ENCODE results near the gene OSBPL10.

OSBPL10 gene

DNA sequence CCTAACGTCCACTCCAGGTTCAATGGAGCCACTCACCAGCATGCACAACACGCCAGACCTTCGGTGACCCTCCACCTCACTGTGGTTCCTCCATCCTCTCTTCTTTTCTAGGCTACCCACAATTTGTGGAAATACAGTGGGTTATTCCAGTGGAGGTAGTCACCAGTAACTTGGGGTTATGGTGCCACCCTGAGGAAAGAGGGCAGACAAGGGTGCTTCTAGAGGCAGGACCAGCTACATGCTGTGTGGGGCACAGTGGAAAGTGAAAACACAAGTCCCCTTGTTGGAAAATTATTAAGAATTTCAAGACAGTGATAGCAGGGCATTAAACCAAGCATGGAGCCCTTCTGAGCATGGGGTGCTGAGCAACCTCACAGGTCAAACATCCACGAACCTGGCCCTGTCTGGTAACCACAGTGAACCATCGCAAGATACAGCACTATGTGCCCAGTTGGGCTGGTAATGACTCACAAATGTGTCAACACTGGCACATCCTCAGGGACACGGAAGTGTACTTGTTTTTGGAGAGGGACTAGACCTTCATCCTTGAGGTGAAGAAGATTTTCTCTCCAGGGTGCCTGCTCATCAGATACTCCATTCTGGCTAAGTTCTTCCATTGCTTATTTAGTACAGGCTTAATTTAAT is 281.6 kb downstream of the OSBPL10 start:
- no peak overlapping the region for H3K4me3 Mint-ChIP-seq
- H3K27ac Mint-ChIP-seq, result no peak overlapping the region
- peaks cover 3% of the 10 kb centered on the region for H3K9me3 Mint-ChIP-seq
- no peak for DNase-seq
- H3K36me3 Mint-ChIP-seq (ENCODE audit: low read depth), result peaks cover 29% of the 10 kb centered on the region
- H3K27me3 Mint-ChIP-seq (ENCODE audit: low read depth, poor library complexity), result peaks cover 5% of the 10 kb centered on the region
- H3K4me1 Mint-ChIP-seq, result peaks cover 14% of the 10 kb centered on the region
- TF ChIP-seq, protein P1, sequence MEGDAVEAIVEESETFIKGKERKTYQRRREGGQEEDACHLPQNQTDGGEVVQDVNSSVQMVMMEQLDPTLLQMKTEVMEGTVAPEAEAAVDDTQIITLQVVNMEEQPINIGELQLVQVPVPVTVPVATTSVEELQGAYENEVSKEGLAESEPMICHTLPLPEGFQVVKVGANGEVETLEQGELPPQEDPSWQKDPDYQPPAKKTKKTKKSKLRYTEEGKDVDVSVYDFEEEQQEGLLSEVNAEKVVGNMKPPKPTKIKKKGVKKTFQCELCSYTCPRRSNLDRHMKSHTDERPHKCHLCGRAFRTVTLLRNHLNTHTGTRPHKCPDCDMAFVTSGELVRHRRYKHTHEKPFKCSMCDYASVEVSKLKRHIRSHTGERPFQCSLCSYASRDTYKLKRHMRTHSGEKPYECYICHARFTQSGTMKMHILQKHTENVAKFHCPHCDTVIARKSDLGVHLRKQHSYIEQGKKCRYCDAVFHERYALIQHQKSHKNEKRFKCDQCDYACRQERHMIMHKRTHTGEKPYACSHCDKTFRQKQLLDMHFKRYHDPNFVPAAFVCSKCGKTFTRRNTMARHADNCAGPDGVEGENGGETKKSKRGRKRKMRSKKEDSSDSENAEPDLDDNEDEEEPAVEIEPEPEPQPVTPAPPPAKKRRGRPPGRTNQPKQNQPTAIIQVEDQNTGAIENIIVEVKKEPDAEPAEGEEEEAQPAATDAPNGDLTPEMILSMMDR (IDR thresholded peaks at IDR 0.05), result no peak

DNA sequence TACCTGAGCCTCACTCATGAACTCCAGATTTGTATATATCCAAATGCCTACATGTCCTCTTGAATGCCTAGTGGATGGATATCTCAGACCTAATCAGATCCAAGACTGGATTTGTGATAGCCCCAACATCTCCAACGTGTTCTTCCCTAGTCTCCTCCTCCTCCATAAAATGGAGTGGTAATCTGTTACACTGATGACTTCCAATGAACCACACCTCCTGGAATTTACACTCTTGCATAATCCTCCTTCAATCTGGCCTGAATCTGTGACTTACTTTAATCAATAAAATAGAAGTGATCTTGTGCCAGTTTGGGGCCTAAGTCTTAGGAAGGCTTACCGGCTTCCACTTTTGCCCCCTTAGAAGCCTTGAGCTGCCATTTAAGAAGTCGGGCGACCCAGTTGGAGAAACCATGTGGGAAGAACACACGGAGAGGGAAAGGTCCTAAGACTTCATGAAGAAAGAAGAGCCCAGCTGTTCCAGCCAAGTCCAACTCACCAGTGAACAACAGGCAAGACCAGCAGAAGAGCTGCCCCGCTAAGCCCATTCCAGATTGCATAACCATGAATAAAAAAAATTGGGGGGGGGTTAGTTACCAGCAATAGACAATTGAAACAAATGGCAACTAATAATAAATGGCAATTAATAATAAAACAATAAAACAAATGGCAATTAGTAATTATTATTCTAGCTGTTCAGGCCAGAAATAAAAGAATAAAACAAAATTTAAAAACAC is 284.1 kb downstream of the OSBPL10 start:
- H3K27me3 Mint-ChIP-seq (ENCODE audit: low read depth, poor library complexity), result peaks cover 5% of the 10 kb centered on the region
- H3K9me3 Mint-ChIP-seq, result peaks cover 3% of the 10 kb centered on the region
- no peak overlapping the region for H3K27ac Mint-ChIP-seq
- H3K4me1 Mint-ChIP-seq, result no peaks in the 10 kb centered on the region
- H3K36me3 Mint-ChIP-seq (ENCODE audit: low read depth), result peaks cover 22% of the 10 kb centered on the region
- no peak overlapping the region for H3K4me3 Mint-ChIP-seq
- no peak for DNase-seq
- TF ChIP-seq, protein P1 (IDR thresholded peaks at IDR 0.05), result no peak

DNA sequence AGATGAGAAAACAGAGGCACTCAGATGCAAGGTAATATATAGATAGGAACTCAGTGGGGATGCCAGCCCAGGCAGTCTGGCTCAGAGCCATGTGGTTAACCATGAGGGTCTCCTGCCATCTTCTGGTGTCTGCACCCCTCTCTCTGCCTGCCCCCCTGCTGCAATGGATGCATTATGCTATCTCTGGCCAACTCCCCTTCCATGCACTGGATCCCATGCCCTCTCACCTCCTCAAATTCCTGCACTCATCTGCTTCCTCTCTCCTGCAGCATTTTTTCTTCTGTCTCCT is 285.1 kb downstream of the OSBPL10 start:
- Mint-ChIP-seq H3K9me3 (peaks cover 5% of the 10 kb centered on the region), H3K27me3 (ENCODE audit: low read depth, poor library complexity) (peaks cover 5% of the 10 kb centered on the region), H3K4me3 (no peak overlapping the region), H3K27ac (no peak overlapping the region), H3K4me1 (peaks cover 4% of the 10 kb centered on the region), H3K36me3 (ENCODE audit: low read depth) (peaks cover 17% of the 10 kb centered on the region)
- DNase-seq, result no peak
- TF ChIP-seq, protein P1 (IDR thresholded peaks at IDR 0.05), result no peak

DNA sequence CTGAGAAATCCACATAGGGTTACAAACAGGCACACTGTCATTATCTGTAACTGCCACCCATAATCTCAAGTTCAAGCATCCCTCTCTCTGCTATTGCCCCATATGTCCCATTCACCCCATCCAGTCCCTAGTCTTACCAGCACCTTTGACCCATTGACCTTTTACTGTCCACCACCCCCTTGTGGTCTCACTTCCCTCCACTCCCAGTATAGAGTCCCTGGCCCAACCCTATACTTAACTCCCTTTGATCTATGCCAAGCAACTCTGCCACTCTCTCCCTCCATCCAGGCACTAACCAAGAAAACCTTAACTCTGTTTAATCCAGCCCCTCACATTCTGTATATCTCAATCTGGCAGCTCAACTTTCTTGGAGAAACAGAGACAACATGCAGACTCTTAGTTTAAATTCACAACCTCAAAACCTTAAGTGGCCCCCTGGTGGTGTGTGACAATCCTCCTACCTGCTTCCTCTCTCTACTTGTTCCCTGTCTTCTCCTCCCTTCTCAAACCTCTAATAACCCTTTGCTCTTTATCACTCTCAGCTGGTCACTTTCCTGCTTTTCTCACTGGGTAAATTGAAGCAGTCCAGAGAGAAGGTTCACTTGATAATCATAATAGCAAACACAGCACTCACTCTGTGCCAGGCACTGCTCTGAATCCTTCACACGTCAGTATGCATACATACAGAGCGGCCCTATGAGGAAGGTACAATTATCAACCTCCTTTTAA is 285.6 kb downstream of the OSBPL10 start:
- TF ChIP-seq, protein P1 (IDR thresholded peaks at IDR 0.05), result peak; percentile 26
- Mint-ChIP-seq H3K9me3 (peaks cover 10% of the 10 kb centered on the region), H3K36me3 (ENCODE audit: low read depth) (peaks cover 20% of the 10 kb centered on the region), H3K4me3 (no peak overlapping the region), H3K27ac (no peak overlapping the region), H3K27me3 (ENCODE audit: low read depth, poor library complexity) (peaks cover 5% of the 10 kb centered on the region), H3K4me1 (peaks cover 9% of the 10 kb centered on the region)
- no peak for DNase-seq

DNA sequence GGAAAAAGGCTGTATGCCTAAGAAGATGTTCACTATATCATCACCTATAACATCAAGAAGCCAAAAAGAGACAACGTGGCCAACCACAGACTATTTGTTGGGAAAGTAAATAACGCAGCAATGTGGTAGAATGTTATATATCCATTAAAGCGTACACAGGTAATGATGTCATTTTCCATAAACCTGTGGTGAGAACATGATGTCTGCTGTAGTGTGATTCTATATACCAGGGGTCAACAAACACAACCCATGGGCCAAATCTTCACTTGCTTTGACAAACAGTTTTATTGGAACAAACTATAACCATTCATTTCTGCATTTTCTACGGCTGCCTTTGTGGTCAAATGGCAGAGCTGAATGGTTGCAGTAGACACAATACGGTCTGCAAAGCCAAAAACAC is 287.7 kb downstream of the OSBPL10 start:
- no peak for DNase-seq
- Mint-ChIP-seq H3K4me1 (peaks cover 11% of the 10 kb centered on the region), H3K4me3 (no peak overlapping the region), H3K9me3 (peaks cover 26% of the 10 kb centered on the region), H3K27ac (no peak overlapping the region), H3K36me3 (ENCODE audit: low read depth) (peaks cover 27% of the 10 kb centered on the region), H3K27me3 (ENCODE audit: low read depth, poor library complexity) (no peaks in the 10 kb centered on the region)
- TF ChIP-seq, protein P1 (IDR thresholded peaks at IDR 0.05), result no peak

Data from nephron progenitor cell (in vitro differentiated cells).